ENCODE measurements around the gene KDM5B.

KDM5B gene

DNA sequence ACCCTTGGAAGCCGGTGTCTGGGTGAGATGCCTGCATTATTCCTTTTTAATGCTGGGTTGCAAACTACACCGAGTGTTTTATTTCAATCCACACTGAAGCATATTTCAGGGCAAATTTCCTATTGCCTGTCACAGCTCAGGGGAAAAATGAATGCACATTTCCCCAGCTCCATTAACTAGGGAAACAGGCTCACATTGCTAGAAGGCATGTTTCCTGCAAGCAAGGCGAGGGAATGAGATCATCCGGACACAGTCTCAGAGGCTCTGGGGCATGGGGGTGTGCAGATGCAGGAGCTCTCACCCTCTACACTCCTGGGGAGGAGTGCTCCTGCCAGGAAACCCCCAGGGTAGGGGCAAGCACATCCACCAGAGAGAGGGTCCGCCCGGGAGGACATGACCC lies 122.6 kb downstream of the KDM5B start:
- DNase-seq (ENCODE audit: low read depth) = no peak

GRCh38 chr1:202684716-202685115 lies 123.5 kb downstream of the KDM5B start:
- no peak for DNase-seq (ENCODE audit: low read depth)

DNA sequence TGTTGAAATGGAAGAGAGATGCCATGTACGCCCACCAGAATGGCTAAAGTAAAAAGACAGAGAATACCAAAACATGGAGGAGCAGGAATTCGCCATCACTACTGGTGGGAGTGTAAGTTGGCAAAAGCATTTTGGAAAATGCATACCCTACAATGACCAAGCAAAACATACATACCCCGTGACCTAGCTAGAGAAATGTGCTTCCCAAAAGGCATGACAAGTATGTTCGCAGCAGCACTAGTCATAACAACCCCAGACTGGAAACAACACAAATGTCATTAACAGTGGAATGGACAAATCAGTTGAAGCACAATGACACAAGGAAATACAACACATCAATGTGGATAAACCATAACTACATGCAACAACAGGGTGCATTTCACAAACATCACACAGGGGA lies 125.2 kb downstream of the KDM5B start:
- DNase-seq (ENCODE audit: low read depth) = no peak

DNA sequence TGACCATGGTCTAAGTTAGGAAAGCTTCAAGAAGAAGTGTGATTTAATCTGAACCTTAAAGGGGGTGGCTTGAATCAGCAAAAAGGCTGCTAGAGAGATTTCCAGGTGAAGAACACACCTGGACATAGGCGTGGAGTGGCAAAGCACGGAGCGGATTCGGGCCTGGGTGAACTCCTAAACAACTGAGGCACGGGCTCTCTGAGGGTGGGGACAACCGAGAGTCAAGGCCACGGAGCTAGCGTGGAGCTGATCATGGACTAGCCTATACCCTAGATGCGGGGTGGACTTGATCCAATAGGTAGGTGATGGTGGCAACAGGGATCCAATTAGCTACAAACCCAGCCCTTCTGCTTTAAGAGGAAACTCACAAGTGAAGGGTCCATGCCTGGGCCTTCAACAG lies 125.7 kb downstream of the KDM5B start:
- no peak for DNase-seq (ENCODE audit: low read depth)

- no peak for DNase-seq (ENCODE audit: low read depth)
These were observed 126.3 kb downstream of the KDM5B start for GRCh38 chr1:202681736-202682420.

DNA sequence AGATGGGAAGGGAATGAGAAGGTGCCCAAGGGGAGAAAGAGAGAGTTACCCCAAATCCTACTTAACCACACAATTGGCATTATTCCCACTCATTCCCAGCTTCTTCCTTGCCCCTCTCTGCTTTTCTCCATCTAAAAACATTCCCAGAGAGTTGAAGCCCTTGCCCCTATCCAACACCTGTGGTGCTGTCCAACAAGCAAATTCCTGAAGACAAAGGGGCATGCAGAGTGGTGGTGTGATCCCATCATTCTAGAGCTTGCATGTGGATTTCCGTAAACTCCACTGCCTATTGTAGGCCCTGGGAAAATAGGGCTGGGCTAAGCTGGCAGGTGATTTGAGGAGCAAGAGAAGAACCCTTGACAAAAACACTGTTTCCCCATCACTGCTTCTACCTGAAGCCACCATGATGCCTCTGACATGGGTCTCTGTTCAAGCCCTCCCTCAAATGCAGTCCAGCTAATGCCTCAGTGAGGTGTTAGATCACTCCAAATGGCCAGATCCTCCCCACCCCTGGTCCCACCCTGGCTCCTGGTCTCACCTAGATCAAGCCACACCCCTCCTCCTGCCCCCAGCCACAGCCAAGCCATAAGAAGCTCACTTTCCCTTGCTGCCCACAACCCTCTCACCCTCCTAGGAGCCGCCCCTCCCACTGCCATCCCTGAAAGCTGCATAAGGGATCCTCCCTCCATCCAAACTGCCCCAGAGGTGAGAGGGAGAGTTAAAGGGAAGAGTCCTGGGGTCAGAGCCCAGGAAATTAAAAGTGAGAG lies 127.5 kb downstream of the KDM5B start:
- no peak for DNase-seq (ENCODE audit: low read depth)

DNA sequence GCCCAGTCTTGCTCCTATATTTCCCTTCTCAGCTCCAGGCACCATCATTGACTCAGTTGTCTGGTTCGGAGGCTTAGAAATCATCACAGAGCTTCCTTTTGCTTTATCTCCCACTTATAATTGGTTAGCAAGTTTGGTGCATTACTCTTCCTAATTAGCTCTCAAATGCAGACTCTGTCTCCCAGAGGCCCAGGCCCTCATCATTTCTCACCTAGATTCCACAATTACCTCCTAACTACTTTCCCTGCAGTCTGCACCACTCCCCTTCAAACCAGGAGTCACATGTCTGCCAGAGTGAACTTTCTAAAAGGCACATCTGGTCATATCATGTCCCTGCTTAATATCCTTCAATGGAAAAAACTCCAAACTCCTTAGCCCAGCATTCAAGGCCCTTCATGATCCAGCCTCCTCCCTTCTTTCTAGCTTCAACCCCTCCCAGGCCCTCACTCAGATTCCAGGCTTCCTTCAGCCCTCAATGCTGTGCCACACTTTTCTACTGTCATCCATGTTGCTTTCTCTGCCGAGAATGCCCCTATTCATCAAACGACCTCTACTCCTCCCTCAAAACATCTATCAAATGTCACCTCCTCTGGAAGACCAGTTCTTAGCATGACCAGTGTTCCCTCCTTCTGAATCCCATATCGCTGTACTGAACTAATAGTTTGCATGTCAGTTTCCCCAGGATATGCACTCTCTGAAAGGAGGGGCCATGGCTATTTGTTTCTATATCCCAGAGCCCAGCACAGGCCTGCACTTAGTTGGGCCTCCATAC lies 128.6 kb downstream of the KDM5B start:
- DNase-seq (ENCODE audit: low read depth) = no peak

GRCh38 chr1:202677433-202677832 lies 130.8 kb downstream of the KDM5B start:
- DNase-seq (ENCODE audit: low read depth) = no peak

Measured in stimulated activated CD8-positive, alpha-beta memory T cell treated with anti-CD3 and anti-CD28 coated beads, Interleukin-12 subunit alpha, Interleukin-12 subunit beta, amount 100 ng/mL, for 1 hour (primary cell).